Glomerular visceral epithelial cell (primary cell): ENCODE results near the gene ABCF3.
"Not testable (repeated sequence)": the region's sequence is repeated elsewhere in the genome, so short reads cannot be mapped to it uniquely, and the experiment has no call there.

Experiments used
- DNase-seq: peaks from one replicate; pipeline ENCODE4 v3.0.0-alpha.2; 2016; ENCODE audit errors: extremely low spot score

ABCF3 gene

GRCh38 chr3:184186184-184186901 lies at the start of gene ABCF3:
Gene ABCF3, plus strand, starts transcription at chr3:184186199. Its CDS starts 9 bp downstream, at chr3:184186208.
- DNase-seq: peak; percentile 25

- no peak for DNase-seq
These were observed 45.6 kb upstream of the ABCF3 start for GRCh38 chr3:184140436-184140835.

- no peak for DNase-seq
These were observed 43.8 kb upstream of the ABCF3 start for GRCh38 chr3:184142199-184142598.

- DNase-seq: no peak
These were observed 42.7 kb upstream of the ABCF3 start for GRCh38 chr3:184143327-184143726.

GRCh38 chr3:184144505-184144904 lies 41.5 kb upstream of the ABCF3 start:
- DNase-seq: no peak

- peak; percentile 69 for DNase-seq
These were observed 40.9 kb upstream of the ABCF3 start for GRCh38 chr3:184145111-184145524.

- no peak for DNase-seq
These were observed 40.2 kb upstream of the ABCF3 start for GRCh38 chr3:184145751-184146270.

- no peak for DNase-seq
These were observed 37.9 kb upstream of the ABCF3 start for GRCh38 chr3:184148076-184148475.

GRCh38 chr3:184149123-184149522 lies 36.9 kb upstream of the ABCF3 start:
- DNase-seq: no peak

- DNase-seq: not testable (repeated sequence)
These were observed 36.2 kb upstream of the ABCF3 start for GRCh38 chr3:184149770-184150169.

GRCh38 chr3:184154885-184155643 lies 30.9 kb upstream of the ABCF3 start, which contains the start of gene DVL3:
Gene DVL3, plus strand, starts transcription at chr3:184155377. Its CDS starts 259 bp downstream, at chr3:184155636.
- peak; percentile 70 for DNase-seq

- peak; percentile 33 for DNase-seq
These were observed 30.1 kb upstream of the ABCF3 start for GRCh38 chr3:184155644-184156521.

- peak; percentile 31 for DNase-seq
These were observed 29.5 kb upstream of the ABCF3 start for GRCh38 chr3:184156522-184156955.

- DNase-seq: no peak
These were observed 28.8 kb upstream of the ABCF3 start for GRCh38 chr3:184157206-184157605.

- DNase-seq: no peak
These were observed 27.6 kb upstream of the ABCF3 start for GRCh38 chr3:184158404-184158803.

GRCh38 chr3:184160456-184160855 lies 25.5 kb upstream of the ABCF3 start:
- DNase-seq: no peak

- not testable (repeated sequence) for DNase-seq
These were observed 23.4 kb upstream of the ABCF3 start for GRCh38 chr3:184162571-184163070.

- no peak for DNase-seq
These were observed 21.2 kb upstream of the ABCF3 start for GRCh38 chr3:184164648-184165330.

GRCh38 chr3:184165543-184165942 lies 20.5 kb upstream of the ABCF3 start:
- DNase-seq: no peak

GRCh38 chr3:184166671-184167070 lies 19.3 kb upstream of the ABCF3 start:
- no peak for DNase-seq

- DNase-seq: no peak
These were observed 18.2 kb upstream of the ABCF3 start for GRCh38 chr3:184167786-184168185.
